ENCODE results near the gene IFNE. TPM values are rescaled to one million over a fixed set of nuclear protein-coding genes. Genes with fewer than 3 reads are reported as not detected.

Gene IFNE
- total RNA-seq, 1 donor from 2014 or later, result not detected

GRCh38 chr9:21507483-21507790 lies 25.3 kb upstream of the IFNE start:
- no peak overlapping the region for H3K4me2 ChIP-seq
- no peaks in the 10 kb centered on the region for H3K36me3 ChIP-seq
- Mint-ChIP-seq H3K4me3 (no peak overlapping the region), H3K27ac (no peak overlapping the region), H3K9me3 (no peaks in the 10 kb centered on the region), H3K4me1 (no peaks in the 10 kb centered on the region), H3K27me3 (ENCODE audit: insufficient read depth, low read depth) (no peaks in the 10 kb centered on the region), H3K36me3 (no peaks in the 10 kb centered on the region)
- H3K4me1 ChIP-seq, result no peaks in the 10 kb centered on the region
- H3K27me3 ChIP-seq, result no peaks in the 10 kb centered on the region
- no peaks in the 10 kb centered on the region for H3K79me2 ChIP-seq (ENCODE audit: low read depth)
- H4K20me1 ChIP-seq (ENCODE audit: low read depth), result no peaks in the 10 kb centered on the region
- H3K9me3 ChIP-seq (ENCODE audit: low read depth), result no peaks in the 10 kb centered on the region
- H3K4me3 ChIP-seq, result no peak overlapping the region
- no peak overlapping the region for H3K27ac ChIP-seq
- no peaks in the 10 kb centered on the region for H3F3A ChIP-seq (ENCODE audit: low read depth)
- TF ChIP-seq CTCF (IDR thresholded peaks at IDR 0.05), result no peak
- no peak for TF ChIP-seq EZH2 (IDR thresholded peaks at IDR 0.05)
- no peak for TF ChIP-seq EZH2phosphoT487 (IDR thresholded peaks at IDR 0.05)
- no peak for DNase-seq (ENCODE audit: low spot score)
- H2AFZ ChIP-seq (replicated peaks), result no peak overlapping the region
- no peak overlapping the region for H3K9ac ChIP-seq

GRCh38 chr9:21506626-21507482 lies 24.7 kb upstream of the IFNE start:
- Histone ChIP-seq H3K9me3 (ENCODE audit: low read depth) (no peaks in the 10 kb centered on the region), H3K4me2 (no peak overlapping the region), H3K9ac (no peak overlapping the region), H3K27me3 (no peaks in the 10 kb centered on the region), H2AFZ (replicated peaks) (no peak overlapping the region), H3K27ac (no peak overlapping the region), H3K36me3 (no peaks in the 10 kb centered on the region), H3K79me2 (ENCODE audit: low read depth) (no peaks in the 10 kb centered on the region), H4K20me1 (ENCODE audit: low read depth) (no peaks in the 10 kb centered on the region), H3K4me1 (no peaks in the 10 kb centered on the region), H3F3A (ENCODE audit: low read depth) (no peaks in the 10 kb centered on the region), H3K4me3 (no peak overlapping the region)
- Mint-ChIP-seq H3K9me3 (no peaks in the 10 kb centered on the region), H3K4me3 (no peak overlapping the region), H3K36me3 (no peaks in the 10 kb centered on the region), H3K4me1 (no peaks in the 10 kb centered on the region), H3K27me3 (ENCODE audit: insufficient read depth, low read depth) (no peaks in the 10 kb centered on the region), H3K27ac (no peak overlapping the region)
- TF ChIP-seq CTCF (IDR thresholded peaks at IDR 0.05) (no peak), EZH2 (IDR thresholded peaks at IDR 0.05) (no peak), EZH2phosphoT487 (IDR thresholded peaks at IDR 0.05) (no peak)
- no peak for DNase-seq (ENCODE audit: low spot score)

- H3K27me3 ChIP-seq, result no peaks in the 10 kb centered on the region
- Mint-ChIP-seq H3K36me3 (no peaks in the 10 kb centered on the region), H3K4me1 (no peaks in the 10 kb centered on the region), H3K4me3 (no peak overlapping the region), H3K27me3 (ENCODE audit: insufficient read depth, low read depth) (no peaks in the 10 kb centered on the region), H3K27ac (no peak overlapping the region), H3K9me3 (no peaks in the 10 kb centered on the region)
- H4K20me1 ChIP-seq (ENCODE audit: low read depth), result no peaks in the 10 kb centered on the region
- H3K4me1 ChIP-seq, result no peaks in the 10 kb centered on the region
- TF ChIP-seq CTCF (IDR thresholded peaks at IDR 0.05), result no peak
- TF ChIP-seq EZH2phosphoT487 (IDR thresholded peaks at IDR 0.05), result no peak
- no peak for TF ChIP-seq EZH2 (IDR thresholded peaks at IDR 0.05)
- H3K4me3 ChIP-seq, result no peak overlapping the region
- no peak for DNase-seq (ENCODE audit: low spot score)
- no peaks in the 10 kb centered on the region for H3K36me3 ChIP-seq
- no peak overlapping the region for H2AFZ ChIP-seq (replicated peaks)
- H3K27ac ChIP-seq, result no peak overlapping the region
- no peak overlapping the region for H3K4me2 ChIP-seq
- no peaks in the 10 kb centered on the region for H3F3A ChIP-seq (ENCODE audit: low read depth)
- H3K9ac ChIP-seq, result no peak overlapping the region
- no peaks in the 10 kb centered on the region for H3K79me2 ChIP-seq (ENCODE audit: low read depth)
- H3K9me3 ChIP-seq (ENCODE audit: low read depth), result no peaks in the 10 kb centered on the region
Measured at GRCh38 chr9:21505425-21506179, 23.5 kb upstream of the IFNE start.
